ENCODE measurements around the gene MRAP2. TPM values are rescaled to one million over a fixed set of nuclear protein-coding genes. Genes with fewer than 3 reads are reported as not detected.
"Not testable (repeated sequence)": the region's sequence is repeated elsewhere in the genome, so short reads cannot be mapped to it uniquely, and the experiment has no call there.

Gene MRAP2
- total RNA-seq, 2 donors from 2014 or later = 7.3 to 14.6 TPM

DNA sequence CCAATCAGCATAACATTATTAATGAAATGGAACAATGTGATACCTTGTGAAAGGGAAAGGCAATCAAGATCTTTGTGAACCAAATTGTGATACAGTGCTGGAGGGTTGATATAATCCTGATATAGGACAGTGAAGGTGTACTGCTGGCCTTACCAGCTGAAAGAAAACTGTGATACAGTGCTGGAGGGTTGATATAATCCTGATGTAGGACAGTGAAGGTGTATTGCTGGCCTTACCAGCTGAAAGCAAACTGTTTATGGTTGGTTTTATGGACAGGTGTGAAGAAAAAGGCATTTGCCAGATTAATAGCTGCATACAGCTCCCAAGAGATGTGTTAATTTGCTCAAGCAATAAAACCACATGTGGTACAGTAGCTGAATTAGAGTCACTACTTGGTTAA, 73.9 kb downstream of the MRAP2 start:
- Histone ChIP-seq H3K27ac (no peak overlapping the region), H3K4me1 (no peaks in the 10 kb centered on the region), H3K4me3 (no peak overlapping the region), H3K9ac (ENCODE audit: low read depth in 2 of 2, low read length in 2 of 2) (no peak overlapping the region), H3K36me3 (no peaks in the 10 kb centered on the region), H3K27me3 (no peaks in the 10 kb centered on the region), H3K9me3 (no peaks in the 10 kb centered on the region)
- no peak for DNase-seq
- TF ChIP-seq, protein P1, sequence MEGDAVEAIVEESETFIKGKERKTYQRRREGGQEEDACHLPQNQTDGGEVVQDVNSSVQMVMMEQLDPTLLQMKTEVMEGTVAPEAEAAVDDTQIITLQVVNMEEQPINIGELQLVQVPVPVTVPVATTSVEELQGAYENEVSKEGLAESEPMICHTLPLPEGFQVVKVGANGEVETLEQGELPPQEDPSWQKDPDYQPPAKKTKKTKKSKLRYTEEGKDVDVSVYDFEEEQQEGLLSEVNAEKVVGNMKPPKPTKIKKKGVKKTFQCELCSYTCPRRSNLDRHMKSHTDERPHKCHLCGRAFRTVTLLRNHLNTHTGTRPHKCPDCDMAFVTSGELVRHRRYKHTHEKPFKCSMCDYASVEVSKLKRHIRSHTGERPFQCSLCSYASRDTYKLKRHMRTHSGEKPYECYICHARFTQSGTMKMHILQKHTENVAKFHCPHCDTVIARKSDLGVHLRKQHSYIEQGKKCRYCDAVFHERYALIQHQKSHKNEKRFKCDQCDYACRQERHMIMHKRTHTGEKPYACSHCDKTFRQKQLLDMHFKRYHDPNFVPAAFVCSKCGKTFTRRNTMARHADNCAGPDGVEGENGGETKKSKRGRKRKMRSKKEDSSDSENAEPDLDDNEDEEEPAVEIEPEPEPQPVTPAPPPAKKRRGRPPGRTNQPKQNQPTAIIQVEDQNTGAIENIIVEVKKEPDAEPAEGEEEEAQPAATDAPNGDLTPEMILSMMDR (IDR thresholded peaks at IDR 0.05) = no peak
- intact Hi-C loops (cut with DNase I) = no loop called here

DNA sequence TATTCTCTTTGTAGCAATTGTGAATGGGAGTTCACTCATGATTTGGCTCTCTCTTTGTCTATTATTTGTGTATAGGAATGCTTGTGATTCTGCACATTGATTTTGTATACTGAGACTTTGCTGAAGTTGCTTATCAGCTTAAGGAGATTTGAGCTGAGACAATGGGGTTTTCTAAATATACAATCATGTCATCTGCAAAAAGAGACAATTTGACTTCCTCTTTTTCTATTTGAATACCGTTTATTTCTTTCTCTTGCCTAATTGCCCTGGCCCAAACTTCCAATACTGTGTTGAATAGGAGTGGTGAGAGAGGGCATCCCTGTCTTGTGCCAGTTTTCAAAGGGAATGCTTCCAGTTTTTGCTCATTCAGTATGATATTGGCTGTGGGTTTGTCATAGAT, 77.8 kb downstream of the MRAP2 start:
- H3K27ac ChIP-seq; H3K9ac ChIP-seq (ENCODE audit: low read depth in 2 of 2, low read length in 2 of 2); intact Hi-C loops (cut with DNase I); H3K27me3 ChIP-seq; DNase-seq; H3K36me3 ChIP-seq; H3K4me3 ChIP-seq; H3K9me3 ChIP-seq; H3K4me1 ChIP-seq: not testable (repeated sequence)

DNA sequence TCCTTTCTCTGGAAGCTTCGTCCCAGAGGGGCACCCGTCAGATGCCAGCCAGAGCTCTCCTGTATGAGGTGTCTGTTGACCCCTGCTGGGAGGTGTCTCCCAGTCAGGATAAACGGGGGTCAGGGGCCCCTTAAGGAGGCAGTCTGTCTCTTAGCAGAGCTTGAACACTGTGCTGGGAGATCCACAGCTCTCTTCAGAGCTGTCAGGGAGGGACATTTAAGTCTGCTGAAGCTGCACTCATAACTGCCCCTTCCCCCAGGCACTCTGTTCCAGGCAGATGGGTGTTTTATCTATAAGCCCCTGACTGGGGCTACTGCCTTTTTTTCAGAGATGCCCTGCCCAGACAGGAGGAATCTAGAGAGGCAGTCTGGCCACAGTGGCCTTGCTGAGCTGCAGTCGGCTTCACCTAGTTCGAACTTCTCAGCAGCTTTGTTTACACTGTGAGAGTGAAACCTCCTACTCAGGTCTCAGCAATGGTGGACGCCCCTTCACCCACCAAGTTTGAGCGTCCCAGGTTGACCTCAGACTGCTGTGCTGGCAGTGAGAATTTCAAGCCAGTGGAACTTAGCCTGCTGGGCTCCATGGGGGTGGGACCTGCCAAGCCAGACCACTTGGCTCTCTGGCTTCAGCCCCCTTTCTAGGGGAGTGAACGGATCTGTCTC, 81.5 kb downstream of the MRAP2 start:
- intact Hi-C loops (cut with DNase I); H3K4me3 ChIP-seq; H3K27ac ChIP-seq; H3K27me3 ChIP-seq; H3K9ac ChIP-seq (ENCODE audit: low read depth in 2 of 2, low read length in 2 of 2); H3K4me1 ChIP-seq; H3K36me3 ChIP-seq; H3K9me3 ChIP-seq; DNase-seq: not testable (repeated sequence)

DNA sequence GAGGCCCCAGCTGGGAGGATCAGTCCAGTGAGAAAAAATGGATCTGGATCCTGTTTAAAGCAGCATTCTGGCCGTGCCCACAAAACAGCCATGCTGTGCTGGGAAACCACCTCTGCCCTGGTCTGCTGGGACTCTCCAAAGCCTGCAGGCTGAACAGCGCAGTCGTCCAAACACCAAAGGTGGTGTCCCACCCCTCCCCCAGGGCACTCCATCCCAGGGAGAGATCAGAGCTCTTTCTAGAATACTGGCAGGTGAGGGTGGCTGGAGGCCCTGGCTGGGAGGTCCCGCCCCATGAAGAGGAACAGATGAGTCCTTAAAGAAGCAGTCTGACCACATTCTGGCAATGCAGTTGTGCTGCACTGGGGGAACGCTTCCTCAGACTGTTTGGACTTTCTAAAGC, 84.6 kb downstream of the MRAP2 start:
- no peaks in the 10 kb centered on the region for H3K27me3 ChIP-seq
- H3K9me3 ChIP-seq = no peaks in the 10 kb centered on the region
- no peak for DNase-seq
- H3K27ac ChIP-seq = no peak overlapping the region
- TF ChIP-seq, protein P1 (IDR thresholded peaks at IDR 0.05) = no peak
- H3K4me3 ChIP-seq = no peak overlapping the region
- H3K36me3 ChIP-seq = no peaks in the 10 kb centered on the region
- no peaks in the 10 kb centered on the region for H3K4me1 ChIP-seq
- intact Hi-C loops (cut with DNase I) = no loop called here
- H3K9ac ChIP-seq (ENCODE audit: low read depth in 2 of 2, low read length in 2 of 2) = no peak overlapping the region

DNA sequence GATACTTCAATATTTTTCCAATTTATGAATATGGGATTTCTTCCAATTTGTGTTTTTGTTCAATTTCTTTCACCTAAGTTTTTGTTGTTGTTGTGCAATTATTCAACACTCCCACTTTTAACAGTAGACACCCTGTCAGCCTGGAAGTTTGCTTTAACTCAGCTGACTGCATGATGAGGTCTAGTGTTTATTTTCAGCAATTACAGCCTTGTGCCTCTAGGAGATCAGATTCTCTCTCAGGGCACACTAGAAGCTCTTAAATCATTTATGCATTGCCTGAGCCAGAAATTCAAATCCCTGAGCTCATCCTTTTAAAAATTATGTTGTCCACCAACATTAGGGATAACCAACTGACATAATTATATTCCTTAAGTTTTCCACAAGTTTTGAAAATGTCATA, 85.7 kb downstream of the MRAP2 start:
- no peak for DNase-seq
- intact Hi-C loops (cut with DNase I) = no loop called here
- no peak overlapping the region for H3K4me3 ChIP-seq

DNA sequence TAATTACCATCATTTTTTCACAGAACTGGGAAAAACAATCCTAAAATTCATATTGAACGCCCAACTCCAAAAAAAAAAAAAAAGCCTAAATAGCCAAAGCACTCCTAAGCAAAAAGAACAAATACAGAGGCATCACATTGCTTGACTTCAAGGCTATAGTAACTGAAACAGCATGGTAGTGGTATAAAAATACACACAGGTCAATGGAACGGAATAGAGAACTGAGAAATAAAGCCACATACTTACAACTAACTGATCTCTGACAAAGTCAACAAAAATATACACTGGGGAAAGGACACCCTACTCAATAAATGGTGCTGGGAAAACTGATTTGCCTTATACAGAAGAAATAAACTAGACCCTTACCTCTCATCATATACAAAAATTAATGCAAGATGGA, 89.6 kb downstream of the MRAP2 start:
- TF ChIP-seq, protein P1 (IDR thresholded peaks at IDR 0.05) = no peak
- Histone ChIP-seq H3K27ac (no peak overlapping the region), H3K4me1 (no peaks in the 10 kb centered on the region), H3K9ac (ENCODE audit: low read depth in 2 of 2, low read length in 2 of 2) (no peak overlapping the region), H3K4me3 (no peak overlapping the region), H3K27me3 (no peaks in the 10 kb centered on the region), H3K36me3 (no peaks in the 10 kb centered on the region), H3K9me3 (no peaks in the 10 kb centered on the region)
- no peak for DNase-seq
- intact Hi-C loops (cut with DNase I) = no loop called here

More for the DNA sequence above, 85.7 kb downstream of the MRAP2 start:
- H3K9me3 ChIP-seq = no peaks in the 10 kb centered on the region
- TF ChIP-seq, protein P1 (IDR thresholded peaks at IDR 0.05) = no peak
- no peaks in the 10 kb centered on the region for H3K36me3 ChIP-seq
- no peak overlapping the region for H3K9ac ChIP-seq (ENCODE audit: low read depth in 2 of 2, low read length in 2 of 2)
- H3K4me1 ChIP-seq = no peaks in the 10 kb centered on the region
- no peak overlapping the region for H3K27ac ChIP-seq
- no peaks in the 10 kb centered on the region for H3K27me3 ChIP-seq

DNA sequence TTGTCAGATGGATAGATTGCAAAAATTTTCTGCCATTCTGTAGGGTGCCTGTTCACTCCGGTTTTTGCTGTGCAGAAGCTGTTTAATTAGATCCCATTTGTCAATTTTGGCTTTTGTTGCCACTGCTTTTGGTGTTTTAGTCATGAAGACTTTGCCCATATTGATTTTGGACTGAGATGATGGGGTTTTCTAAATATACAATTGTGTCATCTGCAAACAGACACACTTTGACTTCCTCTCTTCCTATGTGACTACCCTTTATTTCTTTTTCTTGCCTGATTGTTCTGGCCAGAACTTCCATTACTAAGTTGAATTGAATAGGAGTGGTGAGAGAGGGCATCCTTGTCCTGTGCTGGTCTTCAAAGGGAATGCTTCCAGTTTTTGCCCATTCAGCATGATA, 96.0 kb downstream of the MRAP2 start:
- H3K9ac ChIP-seq (ENCODE audit: low read depth in 2 of 2, low read length in 2 of 2); H3K36me3 ChIP-seq; H3K4me3 ChIP-seq; intact Hi-C loops (cut with DNase I); H3K27me3 ChIP-seq; DNase-seq; H3K27ac ChIP-seq; H3K9me3 ChIP-seq; H3K4me1 ChIP-seq: not testable (repeated sequence)

DNA sequence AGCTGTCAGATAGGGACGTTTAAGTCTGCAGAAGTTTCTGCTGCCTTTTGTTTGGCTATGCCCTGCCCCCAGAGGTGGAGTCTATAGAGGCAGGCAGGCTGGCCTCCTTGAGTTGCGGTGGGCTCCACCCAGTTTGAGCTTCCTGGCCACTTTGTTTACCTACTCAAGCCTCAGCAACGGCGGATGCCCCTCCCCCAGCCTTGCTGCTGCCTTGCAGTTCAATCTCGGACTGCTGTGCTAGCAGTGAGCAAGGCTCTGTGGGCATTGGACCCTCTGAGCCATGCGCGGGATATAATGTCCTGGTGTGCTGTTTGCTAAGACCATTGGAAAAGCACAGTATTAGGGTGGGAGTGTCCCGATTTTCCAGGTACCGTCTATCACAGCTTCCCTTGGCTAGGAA, 99.8 kb downstream of the MRAP2 start:
- H3K9ac ChIP-seq (ENCODE audit: low read depth in 2 of 2, low read length in 2 of 2); H3K36me3 ChIP-seq; H3K27ac ChIP-seq; H3K4me3 ChIP-seq; intact Hi-C loops (cut with DNase I); H3K27me3 ChIP-seq; H3K9me3 ChIP-seq; H3K4me1 ChIP-seq; DNase-seq: not testable (repeated sequence)
